ENCODE measurements around the gene SETD7. TPM values are rescaled to one million over a fixed set of nuclear protein-coding genes. Genes with fewer than 3 reads are reported as not detected.

SETD7 gene
- total RNA-seq, 1 donor = 99.5 TPM

- no peaks in the 10 kb centered on the region for H4K20me1 ChIP-seq (ENCODE audit: insufficient read depth, low read length)
- no peak overlapping the region for H3K4me2 ChIP-seq (ENCODE audit: insufficient read depth, low read length)
- H3K9me3 ChIP-seq (ENCODE audit: low read depth, low read length) = no peaks in the 10 kb centered on the region
- no peaks in the 10 kb centered on the region for H3K36me3 ChIP-seq (ENCODE audit: insufficient read depth, low read length)
- no peaks in the 10 kb centered on the region for H3K4me1 ChIP-seq (ENCODE audit: insufficient read depth, low read length)
- DNase-seq (ENCODE audit: insufficient read length, low spot score, missing footprints) = no peak
- H2AFZ ChIP-seq (ENCODE audit: low read length) = no peak overlapping the region
- no peak overlapping the region for H3K27ac ChIP-seq (ENCODE audit: low read depth, low read length)
- H3K27me3 ChIP-seq (ENCODE audit: insufficient read depth, low read length) = peaks cover 33% of the 10 kb centered on the region
- no peak overlapping the region for H3K4me3 ChIP-seq (ENCODE audit: insufficient read depth, low read length)
- no peaks in the 10 kb centered on the region for H3K79me2 ChIP-seq (ENCODE audit: insufficient read depth, low read length)
- no peak for TF ChIP-seq CTCF (IDR thresholded peaks at IDR 0.05; ENCODE audit: extremely low read depth, low read depth, low read length)
These were observed 18.6 kb upstream of the SETD7 start for GRCh38 chr4:139574641-139575040.

GRCh38 chr4:139568206-139568955 lies 12.4 kb upstream of the SETD7 start:
- no peak for TF ChIP-seq CTCF (IDR thresholded peaks at IDR 0.05; ENCODE audit: extremely low read depth, low read depth, low read length)
- Histone ChIP-seq H3K4me1 (ENCODE audit: insufficient read depth, low read length) (no peaks in the 10 kb centered on the region), H4K20me1 (ENCODE audit: insufficient read depth, low read length) (no peaks in the 10 kb centered on the region), H2AFZ (ENCODE audit: low read length) (no peak overlapping the region), H3K36me3 (ENCODE audit: insufficient read depth, low read length) (no peaks in the 10 kb centered on the region), H3K4me2 (ENCODE audit: insufficient read depth, low read length) (no peak overlapping the region), H3K9me3 (ENCODE audit: low read depth, low read length) (no peaks in the 10 kb centered on the region), H3K4me3 (ENCODE audit: insufficient read depth, low read length) (no peak overlapping the region), H3K27ac (ENCODE audit: low read depth, low read length) (no peak overlapping the region), H3K27me3 (ENCODE audit: insufficient read depth, low read length) (peaks cover 4% of the 10 kb centered on the region), H3K79me2 (ENCODE audit: insufficient read depth, low read length) (no peaks in the 10 kb centered on the region)
- DNase-seq (ENCODE audit: insufficient read length, low spot score, missing footprints) = no peak

GRCh38 chr4:139567159-139567870 lies 11.3 kb upstream of the SETD7 start:
- Histone ChIP-seq H3K79me2 (ENCODE audit: insufficient read depth, low read length) (no peaks in the 10 kb centered on the region), H3K9me3 (ENCODE audit: low read depth, low read length) (no peaks in the 10 kb centered on the region), H3K36me3 (ENCODE audit: insufficient read depth, low read length) (no peaks in the 10 kb centered on the region), H3K4me3 (ENCODE audit: insufficient read depth, low read length) (no peak overlapping the region), H3K4me1 (ENCODE audit: insufficient read depth, low read length) (no peaks in the 10 kb centered on the region), H3K4me2 (ENCODE audit: insufficient read depth, low read length) (no peak overlapping the region), H3K27ac (ENCODE audit: low read depth, low read length) (no peak overlapping the region), H4K20me1 (ENCODE audit: insufficient read depth, low read length) (no peaks in the 10 kb centered on the region), H3K27me3 (ENCODE audit: insufficient read depth, low read length) (no peaks in the 10 kb centered on the region), H2AFZ (ENCODE audit: low read length) (no peak overlapping the region)
- no peak for DNase-seq (ENCODE audit: insufficient read length, low spot score, missing footprints)
- TF ChIP-seq CTCF (IDR thresholded peaks at IDR 0.05; ENCODE audit: extremely low read depth, low read depth, low read length) = no peak

GRCh38 chr4:139564502-139564901 lies 8.5 kb upstream of the SETD7 start:
- Histone ChIP-seq H3K4me3 (ENCODE audit: insufficient read depth, low read length) (no peak overlapping the region), H3K27ac (ENCODE audit: low read depth, low read length) (no peak overlapping the region), H3K79me2 (ENCODE audit: insufficient read depth, low read length) (no peaks in the 10 kb centered on the region), H3K4me1 (ENCODE audit: insufficient read depth, low read length) (no peaks in the 10 kb centered on the region), H3K36me3 (ENCODE audit: insufficient read depth, low read length) (no peaks in the 10 kb centered on the region), H4K20me1 (ENCODE audit: insufficient read depth, low read length) (no peaks in the 10 kb centered on the region), H3K9me3 (ENCODE audit: low read depth, low read length) (no peaks in the 10 kb centered on the region), H3K27me3 (ENCODE audit: insufficient read depth, low read length) (peaks cover 8% of the 10 kb centered on the region), H2AFZ (ENCODE audit: low read length) (no peak overlapping the region), H3K4me2 (ENCODE audit: insufficient read depth, low read length) (no peak overlapping the region)
- no peak for TF ChIP-seq CTCF (IDR thresholded peaks at IDR 0.05; ENCODE audit: extremely low read depth, low read depth, low read length)
- DNase-seq (ENCODE audit: insufficient read length, low spot score, missing footprints) = no peak

Data from osteoblast (primary cell).